IMR-90 (cell line): Measurements from ENCODE around the gene FANCE. TPM values are rescaled to one million over a fixed set of nuclear protein-coding genes. Genes with fewer than 3 reads are reported as not detected.

Source experiments
- ATAC-seq: fragments of 200-7000 bp; cut with Tn5 transposase; 2 replicates; pipeline ENCODE4 v1.9.1; 2020; ENCODE audit warnings: low read depth, mild to moderate bottlenecking, moderate library complexity
- BruUV-seq: library from RNA; stranded (reverse); fragments of 400-500 nt; replicated peaks from 2 replicates; lab custom pipeline; 2021; lab: Mats Ljungman, UMichigan
- CTCF ChIA-PET: fragments of 300-600 bp; formaldehyde crosslinking; extraction: SDS; loops from one replicate; lab custom pipeline; 2021; ENCODE audit warnings: antibody characterized with exemption; lab: Yijun Ruan, JAX
- POLR2A ChIA-PET: fragments of 300-600 bp; sonication (Branson Sonifier 250); formaldehyde crosslinking; loops from one replicate; lab custom pipeline; 2022; ENCODE audit warnings: antibody characterized with exemption; ENCODE audit not compliant: unreplicated experiment; lab: Charles Lee
- DNase-seq: peaks from one replicate; pipeline ENCODE4 v3.0.0; 2013
- H2AFZ ChIP-seq: replicated peaks from 2 replicates; pipeline ENCODE3; 2013; ENCODE audit warnings: low read length, mild to moderate bottlenecking; ENCODE audit not compliant: poor library complexity
- H2AK5ac ChIP-seq: 2 replicates; pipeline ENCODE4 v1.6.1; 2013; ENCODE audit warnings: low read depth, low read length, inconsistent platforms
- H2AK9ac ChIP-seq: replicated peaks from 2 replicates; pipeline ENCODE3; 2013; ENCODE audit warnings: mild to moderate bottlenecking, low read depth, low read length, moderate library complexity; ENCODE audit not compliant: poor library complexity
- H2BK120ac ChIP-seq: 2 replicates; pipeline ENCODE4 v1.6.1; 2013; ENCODE audit warnings: low read depth, low read length, inconsistent platforms
- H2BK15ac ChIP-seq: 3 replicates; pipeline ENCODE4 v1.6.1; 2013; ENCODE audit warnings: low read depth, low read length, inconsistent platforms
- H2BK20ac ChIP-seq: 2 replicates; pipeline ENCODE4 v1.6.1; 2013; ENCODE audit warnings: low read depth, mild to moderate bottlenecking, inconsistent platforms, low read length, moderate library complexity
- H2BK5ac ChIP-seq: 2 replicates; pipeline ENCODE4 v1.6.1; 2013; ENCODE audit warnings: mild to moderate bottlenecking, low read depth, low read length, inconsistent platforms; ENCODE audit not compliant: poor library complexity, severe bottlenecking
- H3K14ac ChIP-seq: replicated peaks from 2 replicates; pipeline ENCODE4 v1.6.1; 2013; ENCODE audit warnings: low read depth, low read length, inconsistent platforms
- H3K18ac ChIP-seq: 2 replicates; pipeline ENCODE4 v1.6.1; 2013; ENCODE audit warnings: low read depth, low read length, control low read depth
- H3K23ac ChIP-seq: 2 replicates; pipeline ENCODE4 v1.6.1; 2013; ENCODE audit warnings: low read depth, low read length, inconsistent platforms
- H3K27ac ChIP-seq: 2 replicates; pipeline ENCODE4 v1.5.1; 2013; ENCODE audit warnings: mild to moderate bottlenecking, control low read depth, low read length; ENCODE audit not compliant: insufficient read depth
- H3K27me3 ChIP-seq: 2 replicates; pipeline ENCODE4 v1.6.1; 2013; ENCODE audit warnings: low read length; ENCODE audit not compliant: control insufficient read depth, insufficient read depth
- H3K36me3 ChIP-seq: 2 replicates; pipeline ENCODE4 v1.6.1; 2013; ENCODE audit warnings: low read length, mixed read lengths; ENCODE audit not compliant: control insufficient read depth, insufficient read depth
- H3K4ac ChIP-seq: 2 replicates; pipeline ENCODE4 v1.6.1; 2013; ENCODE audit warnings: low read depth, low read length, inconsistent platforms
- H3K4me1 ChIP-seq: 2 replicates; pipeline ENCODE4 v1.6.1; 2013; ENCODE audit warnings: low read length, mixed read lengths; ENCODE audit not compliant: control insufficient read depth, insufficient read depth
- H3K4me2 ChIP-seq: 2 replicates; pipeline ENCODE4 v1.6.1; 2013; ENCODE audit warnings: low read depth, mild to moderate bottlenecking, control low read depth, low read length, moderate library complexity
- H3K4me3 ChIP-seq: 2 replicates; pipeline ENCODE4 v1.5.1; 2013; ENCODE audit warnings: low read depth, mild to moderate bottlenecking, control low read depth, low read length, moderate library complexity; ENCODE audit not compliant: insufficient read depth
- H3K56ac ChIP-seq: 2 replicates; pipeline ENCODE4 v1.6.1; 2013; ENCODE audit warnings: low read length, inconsistent platforms; ENCODE audit not compliant: insufficient read depth; ENCODE audit errors: extremely low read depth
- H3K79me1 ChIP-seq, 2 experiments: 2 replicates each; pipeline ENCODE4 v1.6.1; 2013; ENCODE audit warnings: low read length in 2 of 2, inconsistent platforms in 1 of 2, low read depth in 1 of 2
- H3K9ac ChIP-seq: 2 replicates; pipeline ENCODE4 v1.6.1; 2013; ENCODE audit warnings: low read depth, low read length, control low read depth
- H3K9me1 ChIP-seq: 2 replicates; pipeline ENCODE4 v1.6.1; 2013; ENCODE audit warnings: low read length, inconsistent platforms; ENCODE audit not compliant: insufficient read depth
- H3K9me3 ChIP-seq: 2 replicates; pipeline ENCODE4 v1.6.1; 2013; ENCODE audit warnings: low read length; ENCODE audit not compliant: control insufficient read depth, insufficient read depth
- H4K20me1 ChIP-seq: 2 replicates; pipeline ENCODE4 v1.6.1; 2013; ENCODE audit warnings: low read length, inconsistent platforms; ENCODE audit not compliant: insufficient read depth
- H4K5ac ChIP-seq: 2 replicates; pipeline ENCODE4 v1.6.1; 2013; ENCODE audit warnings: mild to moderate bottlenecking, low read depth, low read length, control low read depth
- H4K8ac ChIP-seq, 2 experiments: 2 replicates each; pipeline ENCODE4 v1.6.1; 2013; ENCODE audit warnings: low read depth in 2 of 2, low read length in 2 of 2, control low read depth in 1 of 2, inconsistent platforms in 1 of 2
- H4K91ac ChIP-seq: 2 replicates; pipeline ENCODE4 v1.6.1; 2013; ENCODE audit warnings: low read depth, low read length, inconsistent platforms; ENCODE audit not compliant: insufficient read depth
- BHLHE40 ChIP-seq: fragments of 150-350 bp; IDR thresholded peaks from 2 replicates; pipeline ENCODE4 v1.6.1; 2016; ENCODE audit warnings: mild to moderate bottlenecking, low read depth, low read length
- CEBPB ChIP-seq: IDR thresholded peaks from 2 replicates; pipeline ENCODE4 v1.6.1; 2012; ENCODE audit warnings: low read depth, low read length, improper control_type of control experiment
- CHD1 ChIP-seq: IDR thresholded peaks from 2 replicates; pipeline ENCODE4 v1.6.1; 2012; ENCODE audit warnings: low read depth, low read length, improper control_type of control experiment
- FOS ChIP-seq: fragments of 150-350 bp; IDR thresholded peaks from 2 replicates; pipeline ENCODE4 v1.6.1; 2016; ENCODE audit warnings: low read depth, low read length
- MAFK ChIP-seq: IDR thresholded peaks from 2 replicates; pipeline ENCODE4 v1.6.1; 2012; ENCODE audit warnings: low read depth, low read length, improper control_type of control experiment
- MAZ ChIP-seq: IDR thresholded peaks from 2 replicates; pipeline ENCODE4 v1.6.1; 2012; ENCODE audit warnings: low read depth, mild to moderate bottlenecking, low read length, improper control_type of control experiment, moderate library complexity, borderline replicate concordance
- MXI1 ChIP-seq: IDR thresholded peaks from 2 replicates; pipeline ENCODE4 v1.6.1; 2012; ENCODE audit warnings: low read depth, mild to moderate bottlenecking, low read length, moderate library complexity, borderline replicate concordance
- NFE2L2 ChIP-seq: fragments of 150-350 bp; IDR thresholded peaks from 2 replicates; pipeline ENCODE4 v1.6.1; 2016; ENCODE audit warnings: low read depth, mild to moderate bottlenecking, low read length
- POLR2A ChIP-seq: IDR thresholded peaks from 2 replicates; pipeline ENCODE4 v1.6.1; 2012; ENCODE audit warnings: mild to moderate bottlenecking, low read depth, low read length
- RAD21 ChIP-seq: IDR thresholded peaks from 2 replicates; pipeline ENCODE4 v1.6.1; 2012; ENCODE audit warnings: low read length, improper control_type of control experiment
- RCOR1 ChIP-seq: IDR thresholded peaks from 2 replicates; pipeline ENCODE4 v1.6.1; 2012; ENCODE audit warnings: mild to moderate bottlenecking, low read length, improper control_type of control experiment; ENCODE audit not compliant: insufficient replicate concordance
- RFX5 ChIP-seq: IDR thresholded peaks from 2 replicates; pipeline ENCODE4 v1.8.0; 2012; ENCODE audit warnings: low read depth, mild to moderate bottlenecking, low read length, moderate library complexity
- SMC3 ChIP-seq: fragments of 150-350 bp; IDR thresholded peaks from 2 replicates; pipeline ENCODE4 v1.6.1; 2016; ENCODE audit warnings: low read depth, mild to moderate bottlenecking, antibody characterized with exemption, low read length, moderate library complexity
- WGBS, 2 experiments: methylation state at CpG; one replicate each; pipeline versions ENCODE4 v1.1.5 to v1.1.7; 2013; ENCODE audit warnings: missing lambda C conversion rate in 2 of 2; ENCODE audit not compliant: insufficient read length in 1 of 2; ENCODE audit errors: extremely low coverage in 2 of 2; 5-methylcytosine and 5-hydroxymethylcytosine counted together
- dilution Hi-C: fragments of 300-500 bp; cut with HindIII; formaldehyde crosslinking; loops from one replicate; pipeline ENCODE4 v1.14.3; 2018; ENCODE audit warnings: low sequenced_read_pairs; ENCODE audit not compliant: unreplicated experiment
- in situ Hi-C: fragments of 300-500 bp; cut with MboI; formaldehyde crosslinking; loops from 3 replicates; pipeline ENCODE4 v1.14.3; 2019; ENCODE audit warnings: low sequenced_read_pairs, inconsistent platforms, mixed read lengths
- intact Hi-C: fragments of 100-400 bp; cut with micrococcal nuclease; formaldehyde crosslinking; loops from 2 replicates; pipeline ENCODE4 v1.10.0; 2022
- polyA plus RNA-seq, 3 experiments: library from polyadenylated mRNA; depleted of rRNA; stranded (reverse); fragments of >200 nt; gene quantifications; 2 replicates each; pipeline ENCODE4 v1.2.3, GENCODE V29; 2012; ENCODE audit warnings: low replicate concordance in 1 of 3
- total RNA-seq: library from RNA; depleted of rRNA; stranded (reverse); fragments of >200 nt; gene quantifications from 2 replicates; pipeline ENCODE4 v1.2.3, GENCODE V29; 2012
- TF ChIP-seq, protein P1 (sequence below): conservative IDR thresholded peaks from 2 replicates; pipeline ENCODE4 v1.5.1; 2012; ENCODE audit warnings: mild to moderate bottlenecking, low read depth, low read length, improper control_type of control experiment
- TF ChIP-seq, protein P2 (sequence below): fragments of 150-350 bp; IDR thresholded peaks from 2 replicates; pipeline ENCODE4 v1.6.1; 2016; ENCODE audit warnings: low read depth, mild to moderate bottlenecking, low read length, moderate library complexity, borderline replicate concordance
- TF ChIP-seq, protein P3 (sequence below): fragments of 150-350 bp; IDR thresholded peaks from 2 replicates; pipeline ENCODE4 v1.6.1; 2017; ENCODE audit warnings: mild to moderate bottlenecking, antibody characterized with exemption, low read length, low read depth

FANCE gene
- total and polyA plus RNA-seq, 2 of the 4 experiments (the other 2 are of a cell fraction), result 7.1 to 9.1 TPM

DNA sequence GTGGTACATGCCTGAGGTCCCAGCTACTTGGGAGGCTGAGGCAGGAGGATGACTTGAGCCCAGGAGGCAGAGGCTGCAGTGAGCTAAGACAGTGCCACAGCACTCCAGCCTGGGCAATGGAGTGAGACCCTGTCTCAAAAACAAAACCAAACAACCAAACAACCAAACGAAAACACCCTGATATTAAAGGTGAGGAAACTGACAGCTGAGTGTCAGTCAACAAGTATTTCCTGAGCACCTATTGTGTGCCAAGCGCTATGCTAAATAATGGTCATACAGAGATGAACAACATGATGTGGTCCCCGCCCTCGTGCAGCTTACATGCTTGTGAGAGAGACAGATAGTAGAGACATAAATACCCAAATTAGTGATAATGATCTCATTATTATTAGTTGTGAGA is 62.4 kb downstream of the FANCE start:
- Histone ChIP-seq H2BK5ac (no peak overlapping the region), H3K9me1 (no peaks in the 10 kb centered on the region), H3K79me1 (no peaks in the 10 kb centered on the region), H3K36me3 (no peaks in the 10 kb centered on the region), H4K5ac (no peak overlapping the region), H2BK20ac (no peak overlapping the region), H4K91ac (no peak overlapping the region), H4K8ac (no peak overlapping the region), H3K27me3 (peaks cover 38% of the 10 kb centered on the region), H2AFZ (no peak overlapping the region), H3K23ac (no peak overlapping the region), H3K18ac (no peak overlapping the region), H3K4me2 (no peak overlapping the region), H2BK120ac (no peak overlapping the region), H3K14ac (no peak overlapping the region), H3K27ac (no peak overlapping the region), H3K4ac (no peak overlapping the region), H2BK15ac (no peak overlapping the region), H3K4me3 (no peak overlapping the region), H2AK9ac (no peak overlapping the region), H4K20me1 (no peaks in the 10 kb centered on the region), H3K56ac (no peak overlapping the region), H2AK5ac (no peak overlapping the region), H3K4me1 (no peaks in the 10 kb centered on the region), H3K9me3 (no peaks in the 10 kb centered on the region), H3K9ac (no peak overlapping the region)
- DNase-seq (no peak), ATAC-seq (no peak)
- WGBS, 2 experiments, result no CpG with 5 or more reads among the region's 4 CpGs
- dilution Hi-C loops (no loop called here), intact Hi-C loops (no loop called here), in situ Hi-C loops (no loop called here)
- TF ChIP-seq NFE2L2, result no peak
- TF ChIP-seq, protein P1, sequence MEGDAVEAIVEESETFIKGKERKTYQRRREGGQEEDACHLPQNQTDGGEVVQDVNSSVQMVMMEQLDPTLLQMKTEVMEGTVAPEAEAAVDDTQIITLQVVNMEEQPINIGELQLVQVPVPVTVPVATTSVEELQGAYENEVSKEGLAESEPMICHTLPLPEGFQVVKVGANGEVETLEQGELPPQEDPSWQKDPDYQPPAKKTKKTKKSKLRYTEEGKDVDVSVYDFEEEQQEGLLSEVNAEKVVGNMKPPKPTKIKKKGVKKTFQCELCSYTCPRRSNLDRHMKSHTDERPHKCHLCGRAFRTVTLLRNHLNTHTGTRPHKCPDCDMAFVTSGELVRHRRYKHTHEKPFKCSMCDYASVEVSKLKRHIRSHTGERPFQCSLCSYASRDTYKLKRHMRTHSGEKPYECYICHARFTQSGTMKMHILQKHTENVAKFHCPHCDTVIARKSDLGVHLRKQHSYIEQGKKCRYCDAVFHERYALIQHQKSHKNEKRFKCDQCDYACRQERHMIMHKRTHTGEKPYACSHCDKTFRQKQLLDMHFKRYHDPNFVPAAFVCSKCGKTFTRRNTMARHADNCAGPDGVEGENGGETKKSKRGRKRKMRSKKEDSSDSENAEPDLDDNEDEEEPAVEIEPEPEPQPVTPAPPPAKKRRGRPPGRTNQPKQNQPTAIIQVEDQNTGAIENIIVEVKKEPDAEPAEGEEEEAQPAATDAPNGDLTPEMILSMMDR, result no peak
- TF ChIP-seq CEBPB, result no peak
- TF ChIP-seq MAFK, result no peak
- no peak for TF ChIP-seq MXI1
- no peak for TF ChIP-seq RAD21
- no peak for TF ChIP-seq RCOR1
- no peak for TF ChIP-seq POLR2A
- no peak for TF ChIP-seq FOS
- no peak for TF ChIP-seq BHLHE40
- no peak for TF ChIP-seq CHD1
- TF ChIP-seq, protein P2, sequence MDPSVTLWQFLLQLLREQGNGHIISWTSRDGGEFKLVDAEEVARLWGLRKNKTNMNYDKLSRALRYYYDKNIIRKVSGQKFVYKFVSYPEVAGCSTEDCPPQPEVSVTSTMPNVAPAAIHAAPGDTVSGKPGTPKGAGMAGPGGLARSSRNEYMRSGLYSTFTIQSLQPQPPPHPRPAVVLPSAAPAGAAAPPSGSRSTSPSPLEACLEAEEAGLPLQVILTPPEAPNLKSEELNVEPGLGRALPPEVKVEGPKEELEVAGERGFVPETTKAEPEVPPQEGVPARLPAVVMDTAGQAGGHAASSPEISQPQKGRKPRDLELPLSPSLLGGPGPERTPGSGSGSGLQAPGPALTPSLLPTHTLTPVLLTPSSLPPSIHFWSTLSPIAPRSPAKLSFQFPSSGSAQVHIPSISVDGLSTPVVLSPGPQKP, result no peak
- TF ChIP-seq, protein P3, sequence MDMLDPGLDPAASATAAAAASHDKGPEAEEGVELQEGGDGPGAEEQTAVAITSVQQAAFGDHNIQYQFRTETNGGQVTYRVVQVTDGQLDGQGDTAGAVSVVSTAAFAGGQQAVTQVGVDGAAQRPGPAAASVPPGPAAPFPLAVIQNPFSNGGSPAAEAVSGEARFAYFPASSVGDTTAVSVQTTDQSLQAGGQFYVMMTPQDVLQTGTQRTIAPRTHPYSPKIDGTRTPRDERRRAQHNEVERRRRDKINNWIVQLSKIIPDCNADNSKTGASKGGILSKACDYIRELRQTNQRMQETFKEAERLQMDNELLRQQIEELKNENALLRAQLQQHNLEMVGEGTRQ, result no peak
- no peak for TF ChIP-seq SMC3
- no peak for TF ChIP-seq RFX5
- no peak for TF ChIP-seq MAZ
- ChIA-PET CTCF (no interaction called here), POLR2A (no interaction called here)
- no TSS peak for BruUV-seq
